ENCODE data around the gene MCF2L2.
"Not testable (repeated sequence)": the region's sequence is repeated elsewhere in the genome, so short reads cannot be mapped to it uniquely, and the experiment has no call there.

MCF2L2 gene

GRCh38 chr3:183264268-183264667, 164.2 kb downstream of the MCF2L2 start:
- no peak for DNase-seq

- no peak for DNase-seq
Observed at GRCh38 chr3:183262875-183263378, 165.5 kb downstream of the MCF2L2 start.

DNA sequence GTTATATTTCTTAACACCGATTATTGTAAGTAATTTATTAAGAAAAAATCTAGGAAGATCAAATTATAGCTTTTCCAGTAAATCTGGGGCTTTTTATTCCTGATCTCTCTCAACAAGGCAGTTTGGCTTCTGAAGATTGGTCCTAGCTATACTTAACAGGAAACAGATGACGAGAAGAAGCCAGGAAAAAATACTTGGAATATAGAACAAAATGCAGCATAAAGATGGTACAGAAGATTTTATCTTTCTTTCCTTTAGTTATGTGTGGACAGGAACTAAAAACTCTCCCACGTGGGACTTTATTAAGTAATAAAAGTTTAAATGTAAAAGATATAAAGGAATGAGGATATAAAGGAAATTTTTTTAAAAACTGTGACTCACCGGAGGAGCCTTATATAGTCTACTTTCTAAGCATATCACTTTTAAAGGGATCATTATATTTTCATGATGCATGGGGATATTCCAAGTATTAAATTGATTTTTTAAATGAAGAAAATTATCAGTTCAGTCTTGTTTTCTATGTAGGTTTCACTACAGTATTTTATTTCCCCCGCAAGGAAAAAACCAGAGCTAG, 167.2 kb downstream of the MCF2L2 start:
- no peak for DNase-seq

- DNase-seq, result no peak
Observed at GRCh38 chr3:183260167-183260904, 168.1 kb downstream of the MCF2L2 start.

GRCh38 chr3:183259621-183260020, 168.8 kb downstream of the MCF2L2 start:
- DNase-seq, result no peak

GRCh38 chr3:183259087-183259486, 169.3 kb downstream of the MCF2L2 start:
- DNase-seq, result no peak

GRCh38 chr3:183255348-183255730, 173.1 kb downstream of the MCF2L2 start:
- no peak for DNase-seq

GRCh38 chr3:183254487-183255347, 173.7 kb downstream of the MCF2L2 start:
- DNase-seq, result no peak

DNA sequence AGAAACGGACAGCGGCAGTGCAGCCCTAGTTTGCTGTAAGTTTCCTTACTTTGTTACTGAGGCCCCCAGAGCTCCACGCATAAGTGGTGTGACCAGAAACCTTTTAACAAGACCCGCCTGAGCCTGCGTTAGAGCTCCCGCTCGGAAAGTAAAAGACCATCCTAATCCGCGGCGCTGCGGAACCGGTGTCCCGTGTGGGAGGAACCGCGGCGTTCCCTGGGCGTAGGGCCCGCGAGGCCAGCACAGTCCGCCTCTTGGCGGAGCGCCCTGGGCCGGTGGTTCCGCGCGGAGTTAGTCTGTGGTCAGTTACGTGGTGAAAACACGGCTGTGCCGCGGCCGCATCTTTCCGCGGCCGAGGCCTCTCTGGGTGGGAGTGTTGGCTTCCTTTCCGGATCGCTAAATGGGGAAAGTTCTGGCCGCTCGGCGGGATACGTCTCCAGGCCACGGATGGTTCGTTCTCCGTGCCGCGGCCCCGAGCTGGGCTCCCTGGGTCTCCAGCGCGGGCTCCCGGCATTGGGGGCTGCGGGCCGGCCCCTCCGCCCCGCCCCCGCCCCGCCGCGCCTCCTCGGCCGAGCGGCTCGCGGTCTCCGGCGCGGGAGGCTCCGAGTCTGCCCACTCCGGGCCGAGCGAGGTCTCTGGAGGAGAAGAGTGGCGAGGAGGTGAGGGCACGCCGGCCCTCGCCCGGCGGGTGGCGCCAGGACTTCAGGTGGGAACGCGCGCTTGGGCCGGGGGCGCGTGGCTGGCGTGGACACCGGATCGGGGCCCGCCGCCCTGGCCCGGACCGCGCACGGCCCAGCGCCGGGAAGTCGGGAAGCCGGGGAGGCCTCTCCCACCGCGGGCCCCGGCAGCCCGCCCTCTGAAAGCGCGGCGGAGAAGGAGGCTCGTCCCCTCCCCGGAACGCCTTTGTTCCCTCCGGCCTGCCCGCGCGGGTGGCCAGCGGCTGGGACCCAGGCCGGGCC, 174.6 kb downstream of the MCF2L2 start:
- peak; percentile 44 for DNase-seq

GRCh38 chr3:183252973-183253527, 175.4 kb downstream of the MCF2L2 start, which contains the start of gene B3GNT5:
B3GNT5 (plus strand) TSS chr3:183253253; CDS start chr3:183269799, 16,546 bp downstream.
- no peak for DNase-seq

DNA sequence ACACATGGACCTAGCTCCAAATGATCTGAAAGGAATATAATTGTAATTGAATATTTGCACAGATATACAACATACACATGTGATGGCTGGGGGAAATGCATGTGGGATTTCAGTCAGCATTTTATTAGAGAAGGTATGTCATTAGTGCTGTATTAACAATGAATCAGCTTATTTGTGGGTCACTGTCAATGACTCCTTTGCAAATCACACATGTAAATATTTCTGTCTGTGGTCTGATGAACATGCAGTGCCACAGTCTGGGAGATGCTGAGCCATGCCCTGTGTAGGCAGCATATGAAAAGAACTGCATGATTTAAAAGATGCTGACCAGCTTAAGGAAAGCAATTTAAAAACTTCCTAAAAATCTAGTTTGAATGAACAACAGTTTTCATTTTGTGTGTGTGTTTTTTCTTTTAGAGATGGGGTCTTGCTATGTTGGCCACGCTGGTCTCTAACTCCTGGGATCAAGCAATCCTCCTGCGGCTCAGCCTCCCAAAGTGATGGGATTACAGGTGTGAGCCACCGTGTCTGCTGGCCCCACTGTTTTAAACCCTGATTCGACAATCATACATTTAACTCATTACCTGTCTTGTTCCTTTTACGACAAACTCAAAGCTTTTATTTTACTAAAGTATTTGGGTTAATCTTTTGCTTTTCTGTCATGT, 176.2 kb downstream of the MCF2L2 start:
- DNase-seq, result no peak

DNA sequence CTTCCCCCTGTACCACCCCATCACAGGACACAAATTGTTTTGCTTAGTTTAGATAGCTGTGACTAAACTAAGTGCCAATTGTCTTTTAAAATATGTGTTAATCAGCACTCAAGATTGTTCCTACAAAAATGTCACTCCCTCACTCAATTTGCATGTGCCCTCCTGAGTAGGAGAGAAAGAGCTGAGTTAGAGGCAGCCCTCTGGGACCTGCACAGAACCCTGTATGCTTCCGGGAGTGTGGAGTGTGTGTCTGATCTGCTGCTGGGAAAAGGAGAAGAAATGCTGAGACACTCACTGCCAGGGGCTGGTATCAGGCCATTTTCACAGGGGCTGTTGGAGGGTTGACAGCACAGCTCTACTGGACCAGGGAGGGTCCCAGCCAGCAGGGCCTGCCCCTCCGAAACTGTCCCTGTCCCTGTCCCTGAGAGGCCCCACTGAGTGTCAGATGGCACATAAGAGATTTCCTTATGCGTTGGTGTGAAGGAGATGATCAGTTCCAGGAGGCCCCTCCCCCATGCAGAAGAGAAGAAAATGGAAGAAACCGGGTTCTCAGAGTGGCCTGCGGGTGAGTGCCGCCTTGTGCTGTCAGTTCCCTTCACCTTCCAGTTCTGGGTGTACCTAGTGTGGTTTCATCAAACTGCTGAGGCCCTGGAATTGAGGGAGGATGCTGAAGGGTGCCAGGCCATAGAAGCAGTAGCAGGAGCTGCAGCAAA, 179.3 kb downstream of the MCF2L2 start:
- no peak for DNase-seq

DNA sequence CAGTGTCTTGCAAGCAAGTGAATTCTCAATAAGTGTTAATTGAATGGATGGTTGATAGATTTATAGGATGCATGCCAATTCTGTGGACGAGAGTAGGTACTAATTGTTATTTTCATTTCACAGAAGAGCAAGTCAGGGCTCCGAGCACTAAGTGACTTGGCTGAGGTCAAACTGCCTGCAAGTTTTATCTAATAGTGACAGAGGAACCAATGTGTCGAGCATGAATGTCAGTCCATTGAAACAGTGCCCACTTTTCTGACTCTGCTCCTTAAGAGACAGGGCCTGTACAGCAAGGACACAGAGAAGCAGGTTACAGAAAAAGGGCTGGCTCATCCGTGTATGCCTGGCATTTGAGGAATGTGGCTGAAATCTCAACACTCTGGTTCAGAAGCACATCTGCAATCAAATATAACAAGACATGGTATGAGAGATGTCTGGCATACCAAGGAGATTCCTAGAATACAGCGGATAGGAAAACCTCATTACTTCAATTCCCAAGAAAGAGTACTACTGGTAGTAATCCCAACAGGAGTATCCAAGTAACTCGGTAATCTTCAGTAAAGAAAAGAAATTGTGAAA, 181.3 kb downstream of the MCF2L2 start:
- peak; percentile 56 for DNase-seq

DNA sequence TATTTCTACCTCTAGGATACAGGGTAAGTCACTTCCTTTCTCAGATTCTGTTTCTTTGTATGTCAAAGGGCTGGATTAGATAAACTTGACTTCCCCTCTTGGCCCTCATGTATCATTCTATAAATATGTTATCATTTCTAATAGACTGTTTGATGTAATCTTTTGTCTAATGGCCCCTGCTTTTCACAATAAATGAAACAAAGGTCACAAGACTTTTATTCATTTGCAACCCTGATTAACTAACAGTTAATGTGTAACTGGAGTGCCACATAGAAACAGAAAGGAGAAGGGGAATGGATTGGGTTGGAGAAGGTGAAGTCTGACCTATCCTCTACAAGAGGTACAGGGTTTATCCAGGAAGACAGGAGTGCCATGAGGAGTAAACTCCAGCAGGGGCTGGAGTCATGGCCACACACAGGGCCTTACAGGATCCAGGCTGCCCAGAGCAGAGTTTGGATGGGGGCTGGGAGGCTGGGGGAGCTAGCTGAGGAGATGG, 183.4 kb downstream of the MCF2L2 start:
- no peak for DNase-seq

DNA sequence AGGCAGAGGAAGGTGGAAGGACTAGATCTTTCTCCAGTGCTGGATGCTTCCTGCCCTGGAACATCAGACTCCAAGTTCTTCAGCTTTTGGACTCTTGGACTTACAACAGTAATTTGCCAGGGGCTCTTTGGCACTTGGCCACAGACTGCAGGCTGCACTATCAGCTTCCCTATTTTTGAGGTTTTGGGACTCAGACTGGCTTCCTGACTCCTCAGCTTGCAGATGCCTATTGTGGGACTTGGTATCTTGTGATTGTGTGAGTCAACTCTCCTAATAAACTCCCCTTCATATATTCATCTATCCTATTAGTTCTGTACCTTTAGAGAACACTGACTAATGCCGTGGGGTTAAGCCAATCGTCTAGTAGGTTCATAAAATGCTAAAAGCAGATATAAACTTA, 184.2 kb downstream of the MCF2L2 start:
- no peak for DNase-seq

DNA sequence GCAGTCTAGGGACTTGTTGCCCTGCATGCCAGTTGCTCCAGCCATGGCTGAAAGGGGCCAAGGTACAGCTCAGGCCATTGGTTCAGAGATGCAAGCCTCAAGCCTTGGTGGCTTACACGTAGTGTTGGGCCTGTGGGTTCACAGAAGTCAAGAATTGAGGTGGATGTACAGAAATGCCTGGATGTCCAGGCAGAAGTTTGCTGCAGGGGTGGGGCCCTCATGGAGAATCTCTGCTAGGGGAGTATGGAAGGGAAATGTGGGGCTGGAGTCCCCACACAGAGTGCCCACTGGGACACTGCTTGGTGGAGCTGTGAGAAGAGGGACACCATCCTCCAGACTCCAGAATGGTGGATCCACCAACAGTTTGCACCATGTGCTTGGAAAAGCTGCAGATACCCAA, 186.0 kb downstream of the MCF2L2 start:
- no peak for DNase-seq

GRCh38 chr3:183239046-183239445, 189.4 kb downstream of the MCF2L2 start:
- no peak for DNase-seq

DNA sequence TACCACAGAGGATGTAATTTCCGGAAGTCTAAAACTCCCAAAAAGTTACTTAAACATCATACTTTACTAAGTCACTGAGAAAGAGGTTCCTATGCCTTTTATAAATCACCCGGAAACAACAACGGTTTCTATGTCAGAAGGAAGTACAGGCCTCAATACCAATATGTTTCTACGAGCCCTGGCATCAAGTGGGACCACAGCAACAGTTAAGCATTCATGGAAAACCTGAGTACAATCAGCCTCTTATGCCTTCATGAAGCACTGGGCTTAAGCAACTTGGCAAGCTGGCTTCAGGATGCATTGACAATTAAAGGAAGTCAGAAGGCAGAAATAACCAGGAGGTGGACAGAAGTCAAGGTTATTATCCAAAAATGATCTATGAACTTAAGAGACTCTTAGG, 194.5 kb downstream of the MCF2L2 start:
- no peak for DNase-seq

GRCh38 chr3:183230826-183231225, 197.6 kb downstream of the MCF2L2 start:
- DNase-seq, result no peak

DNA sequence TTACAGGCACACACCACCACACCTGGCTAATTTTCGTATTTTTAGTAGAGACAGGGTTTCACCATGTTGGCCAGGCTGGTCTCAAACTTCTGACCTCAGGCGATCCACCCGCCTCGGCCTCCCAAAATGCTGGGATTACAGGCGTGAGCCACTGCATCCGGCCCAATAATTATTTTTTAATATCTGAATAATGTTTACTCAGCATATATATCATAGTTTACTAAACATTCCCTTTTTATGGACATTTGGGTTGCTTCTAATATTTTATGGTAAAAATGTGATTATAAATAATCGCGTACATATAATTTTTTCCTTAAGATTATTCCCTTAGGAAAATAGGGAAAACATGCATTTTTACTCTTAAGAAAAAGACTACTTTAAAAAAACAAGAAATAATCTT, 198.2 kb downstream of the MCF2L2 start:
- DNase-seq, result not testable (repeated sequence)
